Choroid plexus epithelial cell (primary cell): ENCODE data around the gene HSD17B12.

Source experiments
- DNase-seq: peaks from one replicate; pipeline ENCODE4 v3.0.0-alpha.2; 2010; ENCODE audit warnings: low read depth
- H3K4me3 ChIP-seq: 2 replicates; pipeline ENCODE4 v1.5.1; 2011; ENCODE audit warnings: low read depth, mild to moderate bottlenecking, control low read depth, low read length, moderate library complexity
- CTCF ChIP-seq: conservative IDR thresholded peaks from 2 replicates; pipeline ENCODE4 v1.5.1; 2011; ENCODE audit warnings: low read depth, mild to moderate bottlenecking, control low read depth, inconsistent platforms, low read length, moderate library complexity

The HSD17B12 gene

GRCh38 chr11:43837879-43838278 is 157.3 kb downstream of the HSD17B12 start:
- no peak for TF ChIP-seq CTCF
- peak; percentile 41 for DNase-seq
- no peak overlapping the region for H3K4me3 ChIP-seq

- no peak overlapping the region for H3K4me3 ChIP-seq
- TF ChIP-seq CTCF = no peak
- no peak for DNase-seq
Measured at GRCh38 chr11:43842021-43842420, 161.5 kb downstream of the HSD17B12 start.

GRCh38 chr11:43845816-43846215 is 165.3 kb downstream of the HSD17B12 start:
- no peak for DNase-seq
- TF ChIP-seq CTCF = no peak
- H3K4me3 ChIP-seq = no peak overlapping the region

- TF ChIP-seq CTCF = peak; percentile 87
Measured at GRCh38 chr11:43852057-43852636, 171.6 kb downstream of the HSD17B12 start.

GRCh38 chr11:43853781-43854180 is 173.2 kb downstream of the HSD17B12 start:
- no peak overlapping the region for H3K4me3 ChIP-seq
- TF ChIP-seq CTCF = no peak
- peak; percentile 54 for DNase-seq

More at GRCh38 chr11:43852057-43852636, 171.6 kb downstream of the HSD17B12 start:
- H3K4me3 ChIP-seq = no peak overlapping the region
- peak; percentile 95 for DNase-seq

GRCh38 chr11:43856993-43857392 is 176.5 kb downstream of the HSD17B12 start:
- no peak overlapping the region for H3K4me3 ChIP-seq
- DNase-seq = peak; percentile 73
- TF ChIP-seq CTCF = no peak

- TF ChIP-seq CTCF = no peak
- H3K4me3 ChIP-seq = no peak overlapping the region
- DNase-seq = no peak
Measured at GRCh38 chr11:43861141-43861540, 180.6 kb downstream of the HSD17B12 start.
